LNCAP (cell line): ENCODE measurements around the gene RNF207.

Experiments used
- CTCF ChIP-seq: fragments of 450-650 bp; IDR thresholded peaks from 2 replicates; pipeline ENCODE4 v1.5.1; 2017; ENCODE audit warnings: mild to moderate bottlenecking

The RNF207 gene

GRCh38 chr1:6220236-6220635, 14.3 kb downstream of the RNF207 start:
- no peak for TF ChIP-seq CTCF

- TF ChIP-seq CTCF = no peak
Measured at GRCh38 chr1:6221210-6221784, 15.4 kb downstream of the RNF207 start.

GRCh38 chr1:6222636-6223035, 16.7 kb downstream of the RNF207 start:
- TF ChIP-seq CTCF = no peak

GRCh38 chr1:6223617-6224016, 17.7 kb downstream of the RNF207 start:
- no peak for TF ChIP-seq CTCF

- no peak for TF ChIP-seq CTCF
Measured at GRCh38 chr1:6224718-6225117, 18.8 kb downstream of the RNF207 start.

GRCh38 chr1:6225651-6226050, 19.7 kb downstream of the RNF207 start:
- TF ChIP-seq CTCF = no peak

- no peak for TF ChIP-seq CTCF
Measured at GRCh38 chr1:6233376-6233775, 27.5 kb downstream of the RNF207 start.
